ENCODE data around the gene PHKA2.

- TF ChIP-seq CTCF (IDR thresholded peaks at IDR 0.05) (peak in 4 of 6 experiments; percentile 8 to 35 (median 22)), POLR2AphosphoS5 (IDR thresholded peaks at IDR 0.05) (no peak), EP300 (IDR thresholded peaks at IDR 0.05) (no peak)
These were observed 84.0 kb downstream of the PHKA2 start for GRCh38 chrX:18899796-18900380.
